Right forelimb (tissue), 1 donor: ENCODE data around the gene FOXF1.

Experiments
- DNase-seq: peaks from one replicate; pipeline ENCODE4 v3.0.0-alpha.2; 2018

FOXF1 gene

GRCh38 chr16:86492961-86493629 lies 17.2 kb upstream of the FOXF1 start:
- DNase-seq, result no peak

- no peak for DNase-seq
Observed at GRCh38 chr16:86494039-86494564, 16.2 kb upstream of the FOXF1 start.

DNA sequence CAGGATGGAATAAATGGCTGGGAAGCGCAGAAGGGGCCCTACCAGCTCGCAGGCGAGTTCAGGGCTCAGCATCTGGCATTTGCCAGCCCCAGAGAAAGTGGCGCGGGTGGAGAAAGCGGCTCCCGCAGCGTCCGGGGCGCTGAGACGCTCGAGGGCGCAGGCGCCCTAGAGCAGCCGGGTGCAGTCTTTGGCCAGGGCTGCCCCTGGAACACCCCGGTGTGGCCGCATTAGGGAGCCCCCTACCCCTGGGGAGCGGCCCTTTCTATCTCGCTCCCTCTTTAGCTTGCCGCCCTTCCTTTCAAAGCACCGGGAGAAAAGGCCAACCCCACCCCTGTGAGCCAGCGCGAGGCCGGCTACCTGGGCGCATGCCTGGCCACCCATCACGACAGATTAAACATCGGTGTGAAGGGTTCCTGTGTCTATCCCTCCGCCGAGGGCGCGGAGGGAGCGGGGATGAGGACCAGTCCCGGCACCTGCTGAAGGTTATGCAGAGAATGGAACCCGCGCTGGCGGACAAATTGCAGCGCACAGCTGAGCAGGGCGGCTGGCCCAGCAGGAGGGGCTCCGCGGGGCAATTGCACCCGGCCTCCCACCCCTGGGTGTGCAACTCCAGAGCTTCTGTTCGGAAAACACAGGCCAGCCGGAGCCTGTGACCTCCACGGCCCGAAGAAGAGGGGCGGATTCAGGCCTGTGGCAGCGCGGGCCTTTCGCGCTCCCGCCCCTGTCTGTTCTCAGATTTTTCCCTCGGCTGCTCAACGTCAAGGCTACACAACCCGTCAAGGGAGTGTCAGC lies 15.6 kb upstream of the FOXF1 start:
- DNase-seq, result no peak

- no peak for DNase-seq
Observed at GRCh38 chr16:86495357-86495701, 15.0 kb upstream of the FOXF1 start.

DNA sequence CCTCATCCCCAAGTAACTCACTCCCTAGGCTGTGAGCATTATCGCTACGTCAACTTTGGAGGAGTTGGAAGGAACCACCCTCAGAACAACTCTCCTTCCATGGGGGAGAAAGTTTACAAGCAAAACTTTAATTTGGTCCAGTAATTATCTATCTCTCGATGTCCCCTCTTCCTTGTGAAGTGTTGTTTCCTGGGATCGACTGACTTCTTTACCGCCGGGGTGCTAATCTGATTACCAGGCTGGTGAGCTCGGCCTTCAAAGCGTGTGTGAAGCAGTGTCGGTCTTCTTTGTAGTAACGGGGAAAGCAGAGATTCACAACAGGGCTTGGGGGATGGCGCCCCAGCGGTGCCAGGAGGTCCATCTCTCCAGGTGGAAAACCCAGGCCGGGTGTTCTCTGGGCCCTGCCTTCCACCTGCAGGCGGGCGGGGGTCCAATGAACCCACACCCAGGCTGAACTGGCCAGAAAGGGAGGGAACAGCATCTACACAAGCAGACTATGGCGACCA lies 14.5 kb upstream of the FOXF1 start:
- DNase-seq, result no peak

DNA sequence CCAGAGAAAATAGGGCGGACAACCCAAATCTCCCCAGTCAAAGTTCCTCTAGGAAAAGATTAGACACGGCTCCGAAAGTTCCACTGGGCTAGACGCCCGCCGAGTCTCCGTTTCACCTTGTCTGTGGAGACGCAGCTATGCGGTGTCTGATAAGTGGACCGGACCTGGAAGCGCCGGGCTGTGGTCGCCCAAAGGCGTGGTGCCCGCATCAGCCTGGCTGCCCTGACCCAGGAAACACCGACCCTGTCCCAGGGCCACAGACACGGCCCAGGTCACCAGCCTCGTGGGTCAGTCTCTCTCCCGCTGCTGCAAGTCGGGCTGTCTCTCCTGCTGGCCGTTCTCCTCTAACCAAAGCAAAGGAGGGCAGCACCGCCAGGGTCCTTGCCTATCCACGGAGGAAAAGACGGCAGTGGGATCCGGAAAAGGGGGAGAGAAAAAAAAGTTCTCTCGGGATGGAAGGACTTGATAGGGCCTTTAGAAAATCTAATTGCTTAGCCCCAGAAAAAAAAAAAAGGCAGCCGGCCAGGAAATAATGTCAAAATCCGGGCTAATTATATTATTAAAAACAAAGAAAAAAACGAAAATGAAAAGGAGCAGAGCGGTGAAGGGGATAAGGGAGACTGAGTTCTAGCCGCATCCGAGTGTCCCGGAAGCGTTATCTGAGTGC lies 13.9 kb upstream of the FOXF1 start:
- no peak for DNase-seq

- no peak for DNase-seq
Observed at GRCh38 chr16:86496929-86497461, 13.3 kb upstream of the FOXF1 start.

- DNase-seq, result no peak
Observed at GRCh38 chr16:86497551-86498021, 12.7 kb upstream of the FOXF1 start.

GRCh38 chr16:86498155-86498670 lies 12.1 kb upstream of the FOXF1 start:
- DNase-seq, result no peak

- DNase-seq, result peak; percentile 73
Observed at GRCh38 chr16:86498671-86499439, 11.5 kb upstream of the FOXF1 start.

- DNase-seq, result no peak
Observed at GRCh38 chr16:86499440-86499786, 10.9 kb upstream of the FOXF1 start.

- DNase-seq, result no peak
Observed at GRCh38 chr16:86499889-86500707, 10.2 kb upstream of the FOXF1 start.

GRCh38 chr16:86500708-86501510 lies 9.4 kb upstream of the FOXF1 start:
- no peak for DNase-seq

GRCh38 chr16:86501989-86502855 lies 8.1 kb upstream of the FOXF1 start:
- no peak for DNase-seq

DNA sequence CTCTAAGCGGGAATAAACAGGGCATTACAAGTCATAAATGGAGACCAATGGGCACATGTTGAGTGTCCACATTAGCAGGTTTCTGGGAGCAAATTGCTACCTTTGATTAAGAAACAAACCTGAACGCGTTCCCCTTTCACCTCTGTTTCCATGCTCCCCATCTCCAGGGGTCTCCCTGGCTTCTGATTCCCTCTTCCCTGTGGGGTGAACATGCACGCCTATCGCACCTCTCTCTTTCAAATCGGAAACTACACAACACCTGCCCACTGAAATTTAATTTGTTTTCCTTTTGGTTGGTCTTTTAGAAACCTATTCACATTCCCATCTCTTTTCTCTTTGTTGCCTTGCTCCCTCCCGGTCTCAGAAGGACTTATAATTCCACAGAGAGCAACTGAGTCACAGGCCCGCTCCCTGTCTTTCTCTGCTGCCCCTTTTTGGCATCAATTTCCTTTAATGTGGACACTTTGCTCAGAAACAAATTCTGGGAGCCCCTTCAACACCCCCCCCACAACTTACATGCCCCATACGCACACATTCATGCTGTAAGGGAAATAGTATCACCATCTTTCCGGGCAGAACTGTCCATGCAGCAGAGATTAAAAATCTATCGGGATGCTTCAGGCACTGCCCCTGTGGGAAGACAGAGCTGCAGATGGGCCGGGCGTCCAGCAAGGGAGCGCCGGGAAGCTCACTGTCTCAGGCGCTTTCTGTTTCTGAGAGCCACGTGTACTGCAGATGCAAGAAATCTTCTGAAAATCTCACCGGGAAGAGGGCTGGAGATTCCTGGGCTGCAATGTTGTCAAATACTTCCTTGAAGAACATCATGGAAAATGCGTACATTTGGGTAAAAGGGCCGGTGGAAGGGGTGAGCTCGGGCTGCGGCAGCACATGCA lies 7.2 kb upstream of the FOXF1 start:
- no peak for DNase-seq

DNA sequence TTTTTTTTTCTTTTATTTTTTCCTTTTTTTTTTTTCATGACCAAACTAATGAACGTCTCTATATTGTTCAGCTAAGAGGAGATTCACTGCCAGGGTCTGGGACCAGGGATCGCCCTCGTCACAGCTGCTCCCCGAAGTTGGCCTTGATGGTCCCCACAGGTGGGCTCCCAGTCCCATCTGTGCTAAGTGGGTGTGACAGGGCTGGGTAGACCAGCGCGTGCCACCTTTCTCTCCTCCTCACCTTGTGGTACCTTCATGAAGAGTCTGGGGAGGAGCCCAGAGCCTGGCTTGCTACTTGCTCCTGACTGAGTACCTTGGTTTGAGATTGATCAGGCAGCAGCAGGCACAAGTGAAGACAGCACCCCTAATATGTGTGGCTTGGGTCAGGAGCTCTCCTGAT lies 6.5 kb upstream of the FOXF1 start:
- no peak for DNase-seq

DNA sequence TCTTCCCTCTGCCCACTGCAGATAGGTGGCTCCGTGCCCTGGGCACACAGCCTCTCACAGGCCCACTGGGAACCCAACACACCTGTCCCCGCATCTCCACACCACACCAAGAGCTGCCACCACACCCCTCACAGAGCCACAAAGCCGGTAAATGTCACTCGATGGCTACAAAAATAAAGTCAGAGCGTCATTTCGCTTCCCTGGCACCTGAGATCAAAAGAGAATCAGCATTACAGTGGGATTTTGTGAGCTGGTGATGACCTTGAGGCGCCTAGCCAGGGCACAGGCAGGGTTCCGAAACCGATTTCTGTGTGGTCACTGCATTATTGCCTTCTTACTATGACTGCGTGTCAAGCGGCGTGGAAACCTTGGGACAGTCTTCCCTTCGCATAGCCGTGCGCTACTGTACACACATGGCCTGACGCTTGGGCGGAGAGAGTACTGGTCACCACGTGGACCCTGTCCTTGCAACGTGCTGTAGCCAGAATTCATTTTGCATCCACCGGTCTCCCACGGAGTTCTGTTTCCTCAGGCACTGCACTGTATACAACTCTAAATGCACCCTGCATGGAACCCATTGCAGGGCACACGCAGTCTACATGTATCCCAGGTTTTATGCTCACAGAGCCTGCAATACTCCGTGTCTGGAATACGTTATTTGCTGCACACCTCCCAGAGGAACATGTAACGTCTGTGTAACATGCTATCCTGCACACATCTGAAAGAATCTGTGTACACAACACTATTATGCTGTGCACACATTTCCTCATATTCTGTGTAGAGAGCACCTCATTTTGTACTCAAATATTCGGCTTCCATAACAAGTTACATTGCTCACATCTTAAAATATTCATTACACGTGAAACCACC lies 5.8 kb upstream of the FOXF1 start:
- no peak for DNase-seq
